GM21825 (cell line): Measurements from ENCODE around the gene CEP192.
"Not testable (repeated sequence)": the region's sequence is repeated elsewhere in the genome, so short reads cannot be mapped to it uniquely, and the experiment has no call there.

Source experiments
- ATAC-seq: cut with Tn5 transposase; IDR thresholded peaks from one replicate; pipeline ENCODE4 v1.9.1; 2021; ENCODE audit warnings: mild to moderate bottlenecking, moderate library complexity; ENCODE audit not compliant: unreplicated experiment

The CEP192 gene

GRCh38 chr18:12990967-12991820 is at the start of gene CEP192:
Gene CEP192, plus strand, starts transcription at chr18:12991362. Its CDS starts 8,063 bp downstream, at chr18:12999425.
- ATAC-seq = peak; percentile 76

GRCh38 chr18:12943215-12943614 is 47.9 kb upstream of the CEP192 start:
- ATAC-seq = no peak

GRCh38 chr18:12944709-12945108 is 46.5 kb upstream of the CEP192 start:
- ATAC-seq = no peak

GRCh38 chr18:12946549-12947284 is 44.4 kb upstream of the CEP192 start:
- peak; percentile 2 for ATAC-seq

- peak; percentile 75 for ATAC-seq
These were observed 43.7 kb upstream of the CEP192 start, which contains the start of gene SEH1L for GRCh38 chr18:12947285-12948049. Gene SEH1L, plus strand, starts transcription at chr18:12948011. Its CDS starts 111 bp downstream, at chr18:12948122.

- peak; percentile 60 for ATAC-seq
These were observed 42.9 kb upstream of the CEP192 start for GRCh38 chr18:12948050-12948804.

GRCh38 chr18:12958478-12958877 is 32.7 kb upstream of the CEP192 start:
- no peak for ATAC-seq

- ATAC-seq = no peak
These were observed 30.8 kb upstream of the CEP192 start for GRCh38 chr18:12960395-12960794.

- ATAC-seq = no peak
These were observed 30.2 kb upstream of the CEP192 start for GRCh38 chr18:12960853-12961397.

GRCh38 chr18:12963069-12963468 is 28.1 kb upstream of the CEP192 start:
- no peak for ATAC-seq

GRCh38 chr18:12968115-12968514 is 23.0 kb upstream of the CEP192 start:
- ATAC-seq = no peak

- no peak for ATAC-seq
These were observed 22.5 kb upstream of the CEP192 start for GRCh38 chr18:12968619-12969018.

GRCh38 chr18:12973562-12974213 is 17.5 kb upstream of the CEP192 start:
- no peak for ATAC-seq

- no peak for ATAC-seq
These were observed 15.7 kb upstream of the CEP192 start for GRCh38 chr18:12975488-12975887.

- no peak for ATAC-seq
These were observed 14.9 kb upstream of the CEP192 start for GRCh38 chr18:12976305-12976704.

GRCh38 chr18:12980065-12980464 is 11.1 kb upstream of the CEP192 start:
- ATAC-seq = not testable (repeated sequence)

- ATAC-seq = no peak
These were observed 1.6 kb upstream of the CEP192 start for GRCh38 chr18:12989397-12990122.

GRCh38 chr18:12990123-12990475 is 1.1 kb upstream of the CEP192 start:
- no peak for ATAC-seq

GRCh38 chr18:12990641-12990966 is 558 bp upstream of the CEP192 start:
- ATAC-seq = no peak
